ENCODE data around the gene CPPED1.
A peak's percentile ranks its signal among the peaks of the same experiment; 100 is the strongest.

Gene CPPED1

GRCh38 chr16:12728469-12728868, 75.2 kb downstream of the CPPED1 start:
- DNase-seq = no peak

- DNase-seq = no peak
Measured at GRCh38 chr16:12724226-12724625, 79.5 kb downstream of the CPPED1 start.

GRCh38 chr16:12723681-12724080, 80.0 kb downstream of the CPPED1 start:
- DNase-seq = peak in 1 of 2 donors; percentile 1

- no peak for DNase-seq
Measured at GRCh38 chr16:12721841-12722421, 81.8 kb downstream of the CPPED1 start.

- no peak for DNase-seq
Measured at GRCh38 chr16:12719972-12720371, 83.7 kb downstream of the CPPED1 start.

- DNase-seq = no peak
Measured at GRCh38 chr16:12716658-12717057, 87.0 kb downstream of the CPPED1 start.

GRCh38 chr16:12709807-12710206, 93.9 kb downstream of the CPPED1 start:
- DNase-seq = no peak

- no peak for DNase-seq
Measured at GRCh38 chr16:12708266-12708665, 95.4 kb downstream of the CPPED1 start.

GRCh38 chr16:12706628-12707027, 97.1 kb downstream of the CPPED1 start:
- DNase-seq = no peak

GRCh38 chr16:12704492-12705111, 99.1 kb downstream of the CPPED1 start:
- no peak for DNase-seq

- DNase-seq = no peak
Measured at GRCh38 chr16:12703935-12704334, 99.8 kb downstream of the CPPED1 start.

- DNase-seq = no peak
Measured at GRCh38 chr16:12700161-12700560, 103.5 kb downstream of the CPPED1 start.

- DNase-seq = no peak
Measured at GRCh38 chr16:12699161-12699560, 104.5 kb downstream of the CPPED1 start.

GRCh38 chr16:12697437-12697836, 106.2 kb downstream of the CPPED1 start:
- no peak for DNase-seq

- no peak for DNase-seq
Measured at GRCh38 chr16:12695454-12695853, 108.2 kb downstream of the CPPED1 start.

- DNase-seq = no peak
Measured at GRCh38 chr16:12690024-12690423, 113.7 kb downstream of the CPPED1 start.

GRCh38 chr16:12688951-12689850, 114.5 kb downstream of the CPPED1 start:
- no peak for DNase-seq

- peak; percentile 79 to 89 for DNase-seq
Measured at GRCh38 chr16:12685806-12686205, 117.9 kb downstream of the CPPED1 start.

- no peak for DNase-seq
Measured at GRCh38 chr16:12682432-12683165, 121.1 kb downstream of the CPPED1 start.

GRCh38 chr16:12681653-12682052, 122.0 kb downstream of the CPPED1 start:
- DNase-seq = peak; percentile 6 to 66

GRCh38 chr16:12680531-12680930, 123.2 kb downstream of the CPPED1 start:
- no peak for DNase-seq

GRCh38 chr16:12679660-12680272, 123.9 kb downstream of the CPPED1 start:
- DNase-seq = no peak

GRCh38 chr16:12678983-12679382, 124.7 kb downstream of the CPPED1 start:
- no peak for DNase-seq

All from inflammatory macrophage treated with lipopolysaccharide for 1 hour (primary cell).